ENCODE measurements around the gene KIF23.

Gene KIF23

GRCh38 chr15:69468241-69469121 is 54.3 kb downstream of the KIF23 start:
- peak; percentile 74 for DNase-seq

GRCh38 chr15:69469467-69470201 is 55.5 kb downstream of the KIF23 start:
- DNase-seq, result no peak

GRCh38 chr15:69472046-69472445 is 57.9 kb downstream of the KIF23 start:
- no peak for DNase-seq

- DNase-seq, result no peak
Observed at GRCh38 chr15:69472562-69472961, 58.4 kb downstream of the KIF23 start.

- no peak for DNase-seq
Observed at GRCh38 chr15:69474291-69474690, 60.1 kb downstream of the KIF23 start.

GRCh38 chr15:69474846-69475455 is 60.8 kb downstream of the KIF23 start:
- DNase-seq, result no peak

GRCh38 chr15:69475769-69476358 is 61.7 kb downstream of the KIF23 start:
- DNase-seq, result peak; percentile 76

GRCh38 chr15:69476704-69477473 is 62.7 kb downstream of the KIF23 start:
- DNase-seq, result no peak

GRCh38 chr15:69478259-69478781 is 64.2 kb downstream of the KIF23 start:
- DNase-seq, result peak; percentile 62

GRCh38 chr15:69479081-69479480 is 64.9 kb downstream of the KIF23 start:
- DNase-seq, result no peak

GRCh38 chr15:69479971-69480370 is 65.8 kb downstream of the KIF23 start:
- no peak for DNase-seq

GRCh38 chr15:69480932-69481331 is 66.8 kb downstream of the KIF23 start:
- DNase-seq, result no peak

GRCh38 chr15:69482686-69483256 is 68.6 kb downstream of the KIF23 start:
- no peak for DNase-seq

GRCh38 chr15:69484837-69485236 is 70.7 kb downstream of the KIF23 start:
- DNase-seq, result no peak

GRCh38 chr15:69486481-69487110 is 72.4 kb downstream of the KIF23 start:
- DNase-seq, result no peak

GRCh38 chr15:69489073-69489571 is 75.0 kb downstream of the KIF23 start:
- DNase-seq, result no peak

GRCh38 chr15:69490356-69491037 is 76.3 kb downstream of the KIF23 start:
- no peak for DNase-seq

- DNase-seq, result no peak
Observed at GRCh38 chr15:69491038-69491505, 76.9 kb downstream of the KIF23 start.

GRCh38 chr15:69493406-69493805 is 79.3 kb downstream of the KIF23 start:
- DNase-seq, result no peak

- DNase-seq, result no peak
Observed at GRCh38 chr15:69496001-69496400, 81.9 kb downstream of the KIF23 start.

All from stimulated activated CD4-positive, alpha-beta T cell treated with anti-CD3 and anti-CD28 coated beads, Interleukin-4, amount 100 ng/mL, for 1 hour (primary cell).